Activated naive CD4-positive, alpha-beta T cell treated with anti-CD3 and anti-CD28 coated beads, Interleukin-2, amount 50 U/mL, for 72 hours (primary cell): ENCODE data around the gene ADGRG2. TPM values are rescaled to one million over a fixed set of nuclear protein-coding genes. Genes with fewer than 3 reads are reported as not detected.

Experiments
- ATAC-seq, 2 donors: fragments of 150-1000 bp; cut with Tn5 transposase; 2 replicates each; pipeline ENCODE4 v1.10.0; 2021; ENCODE audit warnings: mild to moderate bottlenecking in 2 of 2, moderate library complexity in 2 of 2
- DNase-seq, 2 donors: peaks; one replicate each; pipeline ENCODE4 v3.0.0; 2021 to 2022; ENCODE audit warnings: low spot score in 2 of 2
- H3K27ac Mint-ChIP-seq, 2 donors: one replicate each; pipeline ENCODE4 v1.8.0; 2022; ENCODE audit warnings: mild to moderate bottlenecking in 2 of 2, mixed read lengths in 2 of 2
- H3K36me3 Mint-ChIP-seq, 2 donors: one replicate each; pipeline ENCODE4 v1.8.0; 2022; ENCODE audit warnings: mixed read lengths in 2 of 2
- H3K9me3 Mint-ChIP-seq, 2 donors: one replicate each; pipeline ENCODE4 v1.8.0; 2022; ENCODE audit warnings: mixed read lengths in 2 of 2
- total RNA-seq, 2 donors: library from RNA; stranded (reverse); gene quantifications; one replicate each; pipeline ENCODE4 v1.2.3, GENCODE V29; 2022

ADGRG2 gene
- total RNA-seq, 2 donors from 2014 or later: not detected

GRCh38 chrX:18955676-18956075 is 166.6 kb downstream of the ADGRG2 start:
- Mint-ChIP-seq H3K36me3 (no peaks in the 10 kb centered on the region), H3K9me3 (no peaks in the 10 kb centered on the region)

GRCh38 chrX:18951032-18951431 is 171.2 kb downstream of the ADGRG2 start:
- Mint-ChIP-seq H3K9me3 (no peaks in the 10 kb centered on the region), H3K27ac (no peak overlapping the region), H3K36me3 (peaks cover 0 to 4% of the 10 kb centered on the region in 2 donors)
- DNase-seq (no peak), ATAC-seq (no peak)

More at GRCh38 chrX:18955676-18956075, 166.6 kb downstream of the ADGRG2 start:
- no peak for ATAC-seq
- DNase-seq: no peak
- no peak overlapping the region for H3K27ac Mint-ChIP-seq

GRCh38 chrX:18949944-18950301 is 172.3 kb downstream of the ADGRG2 start:
- Mint-ChIP-seq H3K27ac (peak overlapping the region in 1 of 2 donors; percentile 60), H3K9me3 (no peaks in the 10 kb centered on the region), H3K36me3 (peaks cover 0 to 4% of the 10 kb centered on the region in 2 donors)
- DNase-seq: no peak
- no peak for ATAC-seq

- peaks cover 0 to 4% of the 10 kb centered on the region in 2 donors for H3K36me3 Mint-ChIP-seq
- ATAC-seq (no peak), DNase-seq (no peak)
- no peaks in the 10 kb centered on the region for H3K9me3 Mint-ChIP-seq
- H3K27ac Mint-ChIP-seq: peak overlapping the region in 1 of 2 donors; percentile 60
These were observed 172.9 kb downstream of the ADGRG2 start for GRCh38 chrX:18949291-18949943.

GRCh38 chrX:18946611-18947010 is 175.7 kb downstream of the ADGRG2 start:
- Mint-ChIP-seq H3K36me3 (peaks cover 0 to 4% of the 10 kb centered on the region in 2 donors), H3K9me3 (no peaks in the 10 kb centered on the region), H3K27ac (no peak overlapping the region)
- DNase-seq (no peak), ATAC-seq (no peak)

- Mint-ChIP-seq H3K9me3 (no peaks in the 10 kb centered on the region), H3K27ac (no peak overlapping the region), H3K36me3 (peaks cover 0 to 4% of the 10 kb centered on the region in 2 donors)
- ATAC-seq (no peak), DNase-seq (no peak)
These were observed 176.1 kb downstream of the ADGRG2 start for GRCh38 chrX:18946157-18946556.

GRCh38 chrX:18945483-18945882 is 176.8 kb downstream of the ADGRG2 start:
- H3K9me3 Mint-ChIP-seq: no peaks in the 10 kb centered on the region
- no peak for ATAC-seq
- no peak for DNase-seq
- peaks cover 0 to 4% of the 10 kb centered on the region in 2 donors for H3K36me3 Mint-ChIP-seq
- H3K27ac Mint-ChIP-seq: no peak overlapping the region

GRCh38 chrX:18944482-18944881 is 177.8 kb downstream of the ADGRG2 start:
- H3K36me3 Mint-ChIP-seq: peaks cover 0 to 4% of the 10 kb centered on the region in 2 donors
- ATAC-seq (no peak), DNase-seq (no peak)
- H3K9me3 Mint-ChIP-seq: no peaks in the 10 kb centered on the region
- H3K27ac Mint-ChIP-seq: peak overlapping the region in 1 of 2 donors; percentile 22

- Mint-ChIP-seq H3K36me3 (peaks cover 0 to 4% of the 10 kb centered on the region in 2 donors), H3K27ac (no peak overlapping the region), H3K9me3 (no peaks in the 10 kb centered on the region)
- no peak for DNase-seq
- ATAC-seq: no peak
These were observed 180.4 kb downstream of the ADGRG2 start for GRCh38 chrX:18941896-18942295.

Other genes with a start within 250 kb of the ADGRG2 start
- 10 to 100 TPM; 25.1 to 25.9 TPM for gene PHKA2, start 138.4 kb downstream of the ADGRG2 start, total RNA-seq
- 100 to 1,000 TPM; 165 to 212 TPM for gene PDHA1, start 221.5 kb upstream of the ADGRG2 start, total RNA-seq